NCI-H1694 (cell line): ENCODE measurements around the gene SPANXN1.
"Not testable (repeated sequence)": the region's sequence is repeated elsewhere in the genome, so short reads cannot be mapped to it uniquely, and the experiment has no call there.

Source experiments
- DNase-seq: peaks from one replicate; lab custom pipeline; 2025; lab: John Stamatoyannopoulos, UW

The SPANXN1 gene

GRCh38 chrX:145247203-145247602 is at the start of gene SPANXN1:
SPANXN1 (plus strand) TSS chrX:145247503; CDS start chrX:145247587, 84 bp downstream.
- not testable (repeated sequence) for DNase-seq

- DNase-seq, result no peak
Measured at GRCh38 chrX:145199078-145199477, 48.2 kb upstream of the SPANXN1 start.

GRCh38 chrX:145213504-145213903 is 33.8 kb upstream of the SPANXN1 start:
- DNase-seq, result peak; percentile 1

- no peak for DNase-seq
Measured at GRCh38 chrX:145292218-145292617, 44.9 kb downstream of the SPANXN1 start.
